GM19193 (cell line): ENCODE data around the gene WWTR1.

ENCODE experiments used
- POLR2A ChIP-seq: IDR thresholded peaks from 4 replicates; pipeline ENCODE4 v1.6.1; 2011; ENCODE audit not compliant: insufficient read depth, insufficient read length; ENCODE audit errors: extremely low read depth

WWTR1 gene

DNA sequence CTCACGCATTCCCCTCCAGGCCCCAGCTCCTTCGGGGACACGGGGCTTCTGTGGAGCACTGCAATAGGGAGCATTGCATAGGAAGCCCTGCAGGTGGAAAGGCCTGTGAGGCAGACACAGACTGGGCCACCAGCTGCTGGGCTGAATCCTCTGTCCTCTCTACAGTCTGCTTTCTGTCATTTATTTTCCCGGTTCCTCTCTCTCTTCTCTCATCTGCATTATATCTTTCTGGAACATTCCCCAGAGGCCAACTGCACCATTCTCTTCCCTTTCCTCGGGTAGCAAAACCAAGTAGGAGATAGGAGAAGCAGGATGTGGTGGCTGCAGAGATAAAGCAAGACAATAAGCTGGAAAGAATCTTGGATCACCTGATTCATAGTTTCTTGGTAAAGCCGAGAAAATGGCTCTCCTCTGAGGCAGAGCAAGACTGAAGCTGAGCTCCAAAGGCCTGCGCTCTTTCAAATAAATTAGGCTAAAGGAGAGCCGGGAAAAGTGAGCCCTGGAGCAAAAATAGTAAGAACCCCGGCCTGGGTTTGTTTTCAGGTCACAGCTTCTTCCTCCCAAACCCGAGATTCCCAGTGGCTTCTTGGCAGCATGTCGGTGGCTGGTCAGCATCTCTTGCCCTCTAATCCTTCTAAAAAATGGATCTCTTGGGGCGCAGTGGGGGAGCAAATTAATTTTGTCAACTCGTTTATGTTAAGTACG is 178.1 kb downstream of the WWTR1 start:
- TF ChIP-seq POLR2A = no peak

DNA sequence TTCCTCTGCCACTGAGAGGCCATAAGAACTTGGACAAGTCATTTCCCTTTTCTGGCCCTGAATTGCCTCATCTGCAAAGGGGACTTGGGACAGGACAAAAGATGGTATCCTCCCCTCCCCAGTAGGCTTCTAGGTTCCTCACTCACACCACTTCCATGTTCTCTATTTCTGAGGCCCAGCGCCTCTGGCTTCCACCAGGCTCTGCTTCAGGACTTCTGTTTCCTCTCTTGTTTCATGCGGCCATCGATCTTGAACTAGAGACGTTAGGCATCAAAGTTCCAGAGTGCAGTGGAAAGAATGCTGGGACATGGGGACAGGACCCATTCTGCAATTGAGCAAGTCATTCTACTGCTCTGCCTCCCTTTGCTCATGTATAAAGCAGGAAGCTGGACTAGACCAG is 181.6 kb downstream of the WWTR1 start:
- no peak for TF ChIP-seq POLR2A

DNA sequence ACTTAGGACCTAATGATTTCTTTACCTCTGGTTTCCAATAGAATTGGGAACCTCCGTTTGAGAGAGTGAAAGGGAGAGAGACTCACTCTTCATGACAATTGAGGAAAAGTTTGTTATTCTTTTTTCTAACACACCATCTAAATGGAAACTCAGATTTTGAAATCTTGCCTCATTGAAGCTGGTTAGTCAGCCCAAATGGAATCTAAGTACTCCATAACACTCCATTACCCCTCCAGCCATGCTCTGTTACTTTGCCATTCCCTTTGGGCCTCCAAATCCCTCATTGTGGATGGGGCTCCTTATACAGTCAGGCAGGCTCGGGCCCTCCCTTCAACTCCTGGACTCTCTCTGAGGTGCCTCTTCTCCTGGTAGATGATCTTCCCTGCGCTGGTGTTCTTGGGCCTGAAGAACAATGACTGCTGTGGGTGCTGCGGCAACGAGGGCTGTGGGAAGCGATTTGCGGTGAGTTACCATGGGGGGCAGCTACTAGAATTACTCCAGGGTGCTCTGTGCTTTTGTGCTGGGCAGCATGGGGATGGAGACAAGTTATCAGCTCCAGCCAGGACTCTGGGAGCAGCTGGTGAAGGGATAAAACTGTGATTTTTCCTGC is 182.3 kb downstream of the WWTR1 start:
- TF ChIP-seq POLR2A = no peak

GRCh38 chr3:149474250-149474817 is 183.5 kb downstream of the WWTR1 start, which contains the start of gene TM4SF4:
TSS of gene TM4SF4 (plus strand) at chr3:149474697. CDS start at chr3:149474878, 181 bp downstream.
- TF ChIP-seq POLR2A = no peak

DNA sequence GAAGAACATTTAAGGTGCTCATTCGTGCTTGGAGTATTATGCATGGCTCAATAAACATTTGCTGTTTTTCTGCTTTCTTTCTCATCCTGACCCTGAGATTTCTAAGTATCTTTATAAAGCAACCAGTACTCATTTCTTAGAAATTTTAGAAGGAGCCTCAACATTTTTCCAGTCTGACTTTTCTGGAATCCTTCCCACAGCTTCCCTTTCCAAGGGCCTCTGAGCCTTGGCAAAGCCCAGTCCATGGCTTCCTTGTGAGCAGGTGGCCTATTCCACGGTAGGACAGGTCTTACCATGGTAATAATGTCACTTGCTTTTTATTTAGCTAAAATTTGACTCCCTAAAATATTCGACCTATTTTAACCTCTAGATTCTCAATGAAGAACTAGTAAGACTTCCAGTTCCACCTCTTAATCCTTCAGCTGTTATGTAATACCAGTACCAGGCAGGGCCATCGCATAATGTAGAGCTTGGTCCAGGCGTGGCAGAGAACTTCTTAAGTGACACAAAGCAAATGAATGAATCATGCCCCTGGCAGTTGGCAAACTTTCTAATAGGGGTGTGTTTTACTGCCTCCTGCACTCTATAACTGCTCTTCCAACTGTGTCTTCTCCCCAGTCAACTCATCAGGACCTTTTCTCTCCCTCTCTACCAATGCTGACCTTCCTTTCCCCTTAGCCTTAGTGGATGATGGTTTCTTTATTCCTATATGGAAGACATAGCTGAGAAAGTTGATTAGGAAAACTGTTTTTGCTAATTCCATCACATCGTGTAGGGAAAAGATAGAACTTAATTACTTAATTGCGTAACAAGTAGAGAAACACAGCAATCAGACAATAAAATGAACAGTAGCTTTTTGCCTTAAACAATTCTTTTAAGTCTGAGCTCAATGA is 184.2 kb downstream of the WWTR1 start:
- TF ChIP-seq POLR2A = no peak

DNA sequence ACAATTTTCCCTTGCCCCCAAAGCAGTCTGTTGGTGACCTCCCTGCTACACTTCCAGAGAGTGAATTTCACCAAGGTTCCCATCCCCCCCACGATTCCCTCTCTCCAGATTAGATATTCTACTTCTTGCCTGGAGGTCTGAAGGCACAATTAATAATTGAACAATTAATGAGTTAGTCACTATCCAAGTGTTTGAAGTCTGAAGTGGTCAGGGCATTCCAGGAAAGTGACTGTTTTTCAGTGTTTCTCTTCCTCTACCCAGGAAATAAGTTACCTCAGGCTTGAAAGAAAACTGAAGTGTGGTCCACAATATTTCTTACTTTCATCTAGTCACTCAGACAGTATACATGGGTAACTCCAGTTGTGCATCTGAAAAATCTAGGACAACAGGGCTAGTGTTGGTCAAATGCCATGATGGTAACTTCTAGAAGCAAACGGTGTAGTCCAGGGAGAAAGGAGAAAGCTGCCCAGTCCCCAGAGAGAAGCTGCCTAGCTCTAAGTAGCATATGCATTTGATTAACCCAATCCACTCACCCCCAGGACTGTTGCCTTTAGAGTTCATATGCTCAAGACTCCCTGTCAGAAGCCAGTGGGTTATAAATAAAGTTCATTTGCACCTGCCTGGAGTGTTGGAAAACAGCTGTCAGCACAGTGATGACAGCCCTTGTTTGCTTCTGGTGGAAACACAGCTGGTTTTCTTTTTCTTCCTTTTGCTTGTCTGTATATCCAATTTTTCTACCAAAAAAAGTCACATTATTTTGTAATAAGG is 185.6 kb downstream of the WWTR1 start:
- no peak for TF ChIP-seq POLR2A

- no peak for TF ChIP-seq POLR2A
Observed at GRCh38 chr3:149470381-149470780, 187.4 kb downstream of the WWTR1 start.

DNA sequence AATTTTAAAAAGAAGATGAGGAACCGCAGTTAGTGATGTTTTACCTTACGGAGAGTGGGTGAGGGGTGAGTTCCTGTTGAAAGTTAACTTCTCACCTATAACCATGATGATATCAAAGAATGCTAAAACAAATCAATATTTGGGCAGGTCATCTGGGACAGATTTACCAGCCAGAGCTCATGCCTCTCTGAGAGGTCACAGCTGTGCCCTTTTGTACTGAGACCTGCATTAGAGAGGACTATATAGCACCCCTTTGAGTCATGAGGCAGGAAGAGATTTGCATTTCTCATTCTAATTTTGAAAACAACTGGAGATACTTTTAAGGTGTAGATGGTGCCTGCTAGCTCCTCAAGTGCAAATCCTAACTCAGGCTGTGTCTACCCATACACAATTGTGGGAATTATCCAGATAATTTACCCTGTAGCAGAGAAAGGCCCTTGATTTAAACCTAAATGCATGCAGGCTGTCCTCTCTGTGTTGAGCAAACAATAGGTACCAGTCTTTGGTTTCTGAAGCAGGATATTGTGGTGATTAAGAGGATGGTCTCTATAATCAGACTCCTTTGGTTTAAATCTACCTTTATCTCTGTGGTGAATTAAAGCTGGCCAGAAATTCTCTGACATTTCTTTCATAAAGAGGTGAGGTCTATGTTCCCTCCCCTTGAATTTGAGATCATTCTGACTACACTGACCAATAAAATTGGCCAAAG is 189.2 kb downstream of the WWTR1 start:
- TF ChIP-seq POLR2A = no peak
